SK-N-SH (cell line): Measurements from ENCODE around the gene IDE. TPM values are rescaled to one million over a fixed set of nuclear protein-coding genes. Genes with fewer than 3 reads are reported as not detected.

Experiments
- CTCF ChIA-PET: fragments of 300-600, 350-600 bp; formaldehyde crosslinking; extraction: SDS; loops from one replicate; lab custom pipeline; 2021; lab: Yijun Ruan, JAX
- POLR2A ChIA-PET: fragments of 350-600 bp; sonication (Branson Sonifier 250); formaldehyde crosslinking; extraction: SDS; loops from one replicate; lab custom pipeline; 2020; ENCODE audit warnings: antibody characterized with exemption, inconsistent platforms; lab: Yijun Ruan, JAX
- DNase-seq: peaks from one replicate; pipeline ENCODE4 v3.0.0; 2012
- H2AFZ ChIP-seq: fragments of 200-600 bp; sonication (generic); 2 replicates; pipeline ENCODE4 v1.8.1; 2016; ENCODE audit warnings: antibody characterized with exemption, mild to moderate bottlenecking, low read depth
- H3F3A ChIP-seq: fragments of 200-600 bp; sonication (generic); replicated peaks from 2 replicates; pipeline ENCODE3; 2016; ENCODE audit warnings: antibody characterized with exemption, mild to moderate bottlenecking; ENCODE audit not compliant: insufficient read depth
- H3K27ac ChIP-seq, 2 experiments: fragments of 200-500 bp in 1 of 2; fragments of 200-600 bp in 1 of 2; sonication (Bioruptor generic) in 1 of 2; sonication (generic), shearing (Covaris generic) in 1 of 2; 2 replicates each; pipeline versions ENCODE4 v1.5.1 to v1.6.1; 2014 to 2016; ENCODE audit warnings: low read depth in 2 of 2, inconsistent platforms in 1 of 2, low read length in 1 of 2, mild to moderate bottlenecking in 1 of 2, mixed read lengths in 1 of 2
- H3K27me3 ChIP-seq: fragments of 200-600 bp; sonication (generic), shearing (Covaris generic); 2 replicates; pipeline ENCODE4 v1.6.1; 2016; ENCODE audit warnings: mixed run types; ENCODE audit not compliant: insufficient read depth
- H3K36me3 ChIP-seq, 2 experiments: fragments of 200-500 bp in 1 of 2; fragments of 200-600 bp in 1 of 2; sonication (Bioruptor generic) in 1 of 2; sonication (generic) in 1 of 2; replicated peaks in 1 of 2; 2 replicates each; pipeline versions ENCODE3 to v1.5.1; 2014 to 2016; ENCODE audit warnings: low read length in 1 of 2, mild to moderate bottlenecking in 1 of 2; ENCODE audit not compliant: insufficient read depth in 2 of 2, control insufficient read depth in 1 of 2
- H3K4me1 ChIP-seq, 2 experiments: fragments of 200-500 bp in 1 of 2; fragments of 200-600 bp in 1 of 2; sonication (Bioruptor generic) in 1 of 2; sonication (generic), shearing (Covaris generic) in 1 of 2; 2 replicates each; pipeline versions ENCODE4 v1.5.1 to v1.6.1; 2014 to 2016; ENCODE audit warnings: low read depth in 1 of 2, low read length in 1 of 2, mixed run types in 1 of 2; ENCODE audit not compliant: insufficient read depth in 2 of 2, control insufficient read depth in 1 of 2
- H3K4me2 ChIP-seq: fragments of 200-600 bp; sonication (generic), shearing (Covaris generic); 2 replicates; pipeline ENCODE4 v1.6.1; 2017; ENCODE audit warnings: mixed run types
- H3K4me3 ChIP-seq, 2 experiments: fragments of 200-500 bp in 1 of 2; fragments of 200-600 bp in 1 of 2; sonication (Bioruptor generic) in 1 of 2; sonication (generic), shearing (Covaris generic) in 1 of 2; 2 replicates each; pipeline versions ENCODE4 v1.5.1 to v1.8.1; 2014 to 2016; ENCODE audit warnings: low read depth in 2 of 2, inconsistent platforms in 1 of 2, low read length in 1 of 2, mild to moderate bottlenecking in 1 of 2, mixed read lengths in 1 of 2, moderate library complexity in 1 of 2
- H3K79me2 ChIP-seq: fragments of 200-600 bp; sonication (generic); 2 replicates; pipeline ENCODE4 v1.8.1; 2017; ENCODE audit warnings: mild to moderate bottlenecking; ENCODE audit not compliant: insufficient read depth
- H3K9ac ChIP-seq: fragments of 200-600 bp; sonication (generic); 2 replicates; pipeline ENCODE4 v1.6.1; 2017; ENCODE audit warnings: mixed run types
- H3K9me2 ChIP-seq: fragments of 200-600 bp; sonication (generic); 2 replicates; pipeline ENCODE4 v1.6.1; 2017; ENCODE audit warnings: mixed run types
- H3K9me3 ChIP-seq: fragments of 200-600 bp; sonication (generic); 2 replicates; pipeline ENCODE4 v1.6.1; 2017; ENCODE audit warnings: mixed run types, mild to moderate bottlenecking, moderate library complexity
- H4K20me1 ChIP-seq: fragments of 200-600 bp; sonication (generic); 2 replicates; pipeline ENCODE4 v1.6.1; 2017; ENCODE audit warnings: mild to moderate bottlenecking, mixed run types; ENCODE audit not compliant: insufficient read depth
- CHD2 ChIP-seq: fragments of 150-350 bp; IDR thresholded peaks from 2 replicates; pipeline ENCODE4 v1.6.1; 2018; ENCODE audit warnings: low read length; ENCODE audit not compliant: partially characterized antibody
- EP300 ChIP-seq, 2 experiments: IDR thresholded peaks; 2 replicates each; pipeline versions ENCODE4 v1.4.0 to v1.6.1; 2012; ENCODE audit warnings: borderline replicate concordance in 1 of 2, low read depth in 1 of 2, low read length in 1 of 2
- EZH2phosphoT487 ChIP-seq: fragments of 200-600 bp; sonication (generic); IDR thresholded peaks from 2 replicates; pipeline ENCODE4 v1.6.1; 2017; ENCODE audit warnings: low read depth, mixed run types, mild to moderate bottlenecking, antibody characterized with exemption, moderate library complexity, borderline replicate concordance
- IRF3 ChIP-seq: fragments of 150-350 bp; IDR thresholded peaks from 2 replicates; pipeline ENCODE4 v1.6.1; 2016; ENCODE audit warnings: mild to moderate bottlenecking, low read depth, low read length
- JUND ChIP-seq: IDR thresholded peaks from 2 replicates; pipeline ENCODE4 v1.4.0; 2012
- MAX ChIP-seq: IDR thresholded peaks from 2 replicates; pipeline ENCODE4 v1.4.0; 2012; ENCODE audit warnings: low read depth
- MXI1 ChIP-seq: IDR thresholded peaks from 2 replicates; pipeline ENCODE4 v1.6.1; 2012; ENCODE audit warnings: mild to moderate bottlenecking, low read depth, low read length, improper control_type of control experiment
- NFIC ChIP-seq: IDR thresholded peaks from 2 replicates; pipeline ENCODE4 v1.4.0; 2012; ENCODE audit warnings: borderline replicate concordance
- NRF1 ChIP-seq: IDR thresholded peaks from 2 replicates; pipeline ENCODE4 v1.6.1; 2012; ENCODE audit warnings: low read depth, mild to moderate bottlenecking, low read length
- REST ChIP-seq: IDR thresholded peaks from 2 replicates; pipeline ENCODE4 v1.6.1; 2012; ENCODE audit warnings: mild to moderate bottlenecking, low read depth, low read length, moderate library complexity
- SMC3 ChIP-seq: IDR thresholded peaks from 2 replicates; pipeline ENCODE4 v1.6.1; 2012; ENCODE audit warnings: low read depth, low read length, improper control_type of control experiment
- WGBS: methylation state at CpG from one replicate; pipeline ENCODE4 v1.1.6; 2017; ENCODE audit warnings: low lambda C conversion rate; 5-methylcytosine and 5-hydroxymethylcytosine counted together
- polyA plus RNA-seq, 3 experiments: library from polyadenylated mRNA; depleted of rRNA; stranded (reverse); fragments of >200 nt; gene quantifications; 2 replicates each; pipeline ENCODE4 v1.2.3, GENCODE V29; 2012
- TF ChIP-seq, protein P1 (sequence below): fragments of 200-600 bp; sonication (generic); IDR thresholded peaks from 2 replicates; pipeline ENCODE4 v1.6.1; 2017; ENCODE audit warnings: antibody characterized with exemption, mild to moderate bottlenecking, moderate library complexity

IDE gene
- polyA plus RNA-seq, 1 of the 3 experiments (the other 2 are of a cell fraction) = 9.3 TPM

- no peak for TF ChIP-seq MAX
- TF ChIP-seq SMC3 = no peak
- TF ChIP-seq JUND = no peak
- TF ChIP-seq NRF1 = no peak
- no peak for TF ChIP-seq NFIC
- no peak for TF ChIP-seq MXI1
- TF ChIP-seq, all 33 proteins: peak for 0
These were observed 42.9 kb downstream of the IDE start (continued) for GRCh38 chr10:92530891-92531535.

GRCh38 chr10:92530421-92530820 lies 43.5 kb downstream of the IDE start:
- Histone ChIP-seq H3K27me3 (no peaks in the 10 kb centered on the region), H3K9ac (no peak overlapping the region), H3K79me2 (no peaks in the 10 kb centered on the region; the same call in 1 of the 2 replicates), H3K4me2 (no peak overlapping the region), H3K27ac (no peak overlapping the region), H3K4me3 (no peak overlapping the region), H3K4me1 (no peaks in the 10 kb centered on the region), H2AFZ (no peak overlapping the region), H3K9me3 (no peaks in the 10 kb centered on the region), H3F3A (no peaks in the 10 kb centered on the region), H4K20me1 (no peaks in the 10 kb centered on the region), H3K36me3 (peaks cover 30 to 61% of the 10 kb centered on the region in 2 experiments), H3K9me2 (no peaks in the 10 kb centered on the region)
- no peak for DNase-seq
- TF ChIP-seq, protein P1, sequence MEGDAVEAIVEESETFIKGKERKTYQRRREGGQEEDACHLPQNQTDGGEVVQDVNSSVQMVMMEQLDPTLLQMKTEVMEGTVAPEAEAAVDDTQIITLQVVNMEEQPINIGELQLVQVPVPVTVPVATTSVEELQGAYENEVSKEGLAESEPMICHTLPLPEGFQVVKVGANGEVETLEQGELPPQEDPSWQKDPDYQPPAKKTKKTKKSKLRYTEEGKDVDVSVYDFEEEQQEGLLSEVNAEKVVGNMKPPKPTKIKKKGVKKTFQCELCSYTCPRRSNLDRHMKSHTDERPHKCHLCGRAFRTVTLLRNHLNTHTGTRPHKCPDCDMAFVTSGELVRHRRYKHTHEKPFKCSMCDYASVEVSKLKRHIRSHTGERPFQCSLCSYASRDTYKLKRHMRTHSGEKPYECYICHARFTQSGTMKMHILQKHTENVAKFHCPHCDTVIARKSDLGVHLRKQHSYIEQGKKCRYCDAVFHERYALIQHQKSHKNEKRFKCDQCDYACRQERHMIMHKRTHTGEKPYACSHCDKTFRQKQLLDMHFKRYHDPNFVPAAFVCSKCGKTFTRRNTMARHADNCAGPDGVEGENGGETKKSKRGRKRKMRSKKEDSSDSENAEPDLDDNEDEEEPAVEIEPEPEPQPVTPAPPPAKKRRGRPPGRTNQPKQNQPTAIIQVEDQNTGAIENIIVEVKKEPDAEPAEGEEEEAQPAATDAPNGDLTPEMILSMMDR = no peak
- no peak for TF ChIP-seq EZH2phosphoT487
- no peak for TF ChIP-seq CHD2
- no peak for TF ChIP-seq IRF3
- no peak for TF ChIP-seq EP300 (IDR thresholded peaks at IDR 0.05; ENCODE audit: borderline replicate concordance in 1 of 2, low read depth in 1 of 2, low read length in 1 of 2)
- no peak for TF ChIP-seq REST
- ChIA-PET POLR2A (no interaction called here), CTCF (interaction anchor here (1.6 kb wide), 1 partner anchor 13 kb away, joined by 3 read pairs; no protein-coding TSS in a partner anchor)
- WGBS = 86% methylated on average over 1 of the region's 1 CpG
